ENCODE results near the gene CAMK1D.

CAMK1D gene

GRCh38 chr10:12707461-12708185 lies 358.3 kb downstream of the CAMK1D start (continued):
- TF ChIP-seq ZBTB44 (tag by site-specific recombination; IDR thresholded peaks at IDR 0.05) (no peak), ZNF157 (tag by site-specific recombination; IDR thresholded peaks at IDR 0.05) (no peak), MEIS1 (CRISPR knock-in tag; IDR thresholded peaks at IDR 0.05; ENCODE audit: borderline replicate concordance) (no peak), ZNF639 (tag by site-specific recombination; IDR thresholded peaks at IDR 0.05) (0 out of 2 replicates have a peak, but pooled peaks have one; percentile 31), OSR2 (tag by site-specific recombination; IDR thresholded peaks at IDR 0.05) (peak; percentile 87), GLIS1 (tag by site-specific recombination; IDR thresholded peaks at IDR 0.05) (peak; percentile 89), ZNF658 (tag by site-specific recombination; IDR thresholded peaks at IDR 0.05) (no peak), ZNF394 (tag by site-specific recombination; IDR thresholded peaks at IDR 0.05; ENCODE audit: borderline replicate concordance) (0 out of 2 replicates have a peak, but pooled peaks have one; percentile 15), KLF16 (tag by site-specific recombination; IDR thresholded peaks at IDR 0.05) (no peak), ZNF768 (tag by site-specific recombination; IDR thresholded peaks at IDR 0.05) (no peak), ZNF26 (tag by site-specific recombination; IDR thresholded peaks at IDR 0.05) (no peak), ZNF449 (tag by site-specific recombination; IDR thresholded peaks at IDR 0.05) (no peak), ZNF585B (tag by site-specific recombination; IDR thresholded peaks at IDR 0.05) (no peak), ZNF624 (tag by site-specific recombination; IDR thresholded peaks at IDR 0.05) (no peak), ZBTB7A (tag by site-specific recombination; IDR thresholded peaks at IDR 0.05; ENCODE audit: low read depth) (no peak), EGR2 (tag by site-specific recombination; IDR thresholded peaks at IDR 0.05; ENCODE audit: low read depth) (no peak), CTCF (tag by site-specific recombination; IDR thresholded peaks at IDR 0.05) (peak; percentile 35; the same call in 1 of the 2 replicates), MZF1 (tag by site-specific recombination; IDR thresholded peaks at IDR 0.05; ENCODE audit: borderline replicate concordance) (peak; percentile 70; the same call in 1 of the 2 replicates), ZNF747 (tag by site-specific recombination; IDR thresholded peaks at IDR 0.05) (no peak), ZNF184 (tag by site-specific recombination; IDR thresholded peaks at IDR 0.05) (0 out of 2 replicates have a peak, but pooled peaks have one; percentile 31), ZNF335 (tag by site-specific recombination; conservative IDR thresholded peaks at IDR 0.05) (peak; percentile 33; the same call in 1 of the 2 replicates), ZSCAN5A (tag by site-specific recombination; IDR thresholded peaks at IDR 0.05) (no peak), GFI1B (tag by site-specific recombination; IDR thresholded peaks at IDR 0.05) (0 out of 2 replicates have a peak, but pooled peaks have one; percentile 24), ZNF776 (tag by site-specific recombination; IDR thresholded peaks at IDR 0.05; ENCODE audit: borderline replicate concordance) (no peak), ZEB2 (tag by site-specific recombination; IDR thresholded peaks at IDR 0.05) (0 out of 2 replicates have a peak, but pooled peaks have one; percentile 43), ZNF544 (tag by site-specific recombination; IDR thresholded peaks at IDR 0.05) (no peak), ZBTB11 (tag by site-specific recombination; conservative IDR thresholded peaks at IDR 0.05; ENCODE audit: low read depth) (no peak)

Data from HEK293 (cell line).